HCT116 (cell line): ENCODE data around the gene THAP3. TPM values are rescaled to one million over a fixed set of nuclear protein-coding genes. Genes with fewer than 3 reads are reported as not detected.
"Not testable (repeated sequence)": the region's sequence is repeated elsewhere in the genome, so short reads cannot be mapped to it uniquely, and the experiment has no call there.

Experiments used
- ATAC-seq: fragments of 200-7000 bp; cut with Tn5 transposase; 2 replicates; pipeline ENCODE4 v1.9.1; 2020; ENCODE audit warnings: mild to moderate bottlenecking, moderate library complexity
- BruUV-seq: library from RNA; stranded (reverse); fragments of 400-500 nt; replicated peaks from 2 replicates; lab custom pipeline; 2021; lab: Mats Ljungman, UMichigan
- CTCF ChIA-PET: fragments of 300-600 bp; sonication (Branson Sonifier 250); formaldehyde crosslinking; loops from one replicate; lab custom pipeline; 2021; ENCODE audit warnings: antibody characterized with exemption; lab: Charles Lee
- POLR2A ChIA-PET: fragments of 300-600, 350-600 bp; sonication (Branson Sonifier 250); formaldehyde crosslinking; loops from one replicate; lab custom pipeline; 2021; ENCODE audit warnings: antibody characterized with exemption; lab: Charles Lee
- RAD21 ChIA-PET, 2 experiments: fragments of 300-600 bp; sonication (Branson Sonifier 250); formaldehyde crosslinking; loops; one replicate each; lab custom pipeline; 2023; ENCODE audit warnings: low total read pairs in 2 of 2; ENCODE audit not compliant: uncharacterized antibody in 2 of 2, unreplicated experiment in 2 of 2, low non-redundant PET in 1 of 2; lab: Charles Lee
- DNase-seq: peaks from one replicate; pipeline ENCODE4 v3.0.0-alpha.2; 2010; ENCODE audit warnings: low read depth, low spot score
- H2AFZ ChIP-seq: fragments of 200-600 bp; shearing (Covaris generic), sonication (generic); 2 replicates; pipeline ENCODE4 v1.6.1; 2017; ENCODE audit warnings: low read depth, mixed run types, mixed read lengths, antibody characterized with exemption, low read length; ENCODE audit not compliant: poor library complexity, severe bottlenecking
- H3K27ac ChIP-seq: 2 replicates; pipeline ENCODE4 v1.5.1; 2012; ENCODE audit warnings: low read depth, low read length
- H3K27me3 ChIP-seq: fragments of 200-600 bp; sonication (generic); 2 replicates; pipeline ENCODE4 v1.6.1; 2016; ENCODE audit warnings: mixed run types, low read length, mixed read lengths; ENCODE audit not compliant: insufficient read depth
- H3K36me3 ChIP-seq, 2 experiments: fragments of 200-500 bp in 1 of 2; fragments of 200-600 bp in 1 of 2; sonication (Bioruptor generic) in 1 of 2; sonication (generic) in 1 of 2; 2 replicates each; pipeline versions ENCODE4 v1.5.1 to v1.6.1; 2014 to 2016; ENCODE audit warnings: low read length in 2 of 2, inconsistent platforms in 1 of 2, mixed read lengths in 1 of 2, mixed run types in 1 of 2; ENCODE audit not compliant: insufficient read depth in 2 of 2, control insufficient read depth in 1 of 2
- H3K4me1 ChIP-seq, 2 experiments: fragments of 200-600 bp in 1 of 2; sonication (generic) in 1 of 2; 2 replicates each; pipeline versions ENCODE4 v1.5.1 to v1.6.1; 2012 to 2017; ENCODE audit warnings: low read length in 2 of 2, inconsistent platforms in 1 of 2, mild to moderate bottlenecking in 1 of 2, mixed read lengths in 1 of 2, mixed run types in 1 of 2, moderate library complexity in 1 of 2; ENCODE audit not compliant: insufficient read depth in 2 of 2, control insufficient read depth in 1 of 2
- H3K4me2 ChIP-seq: fragments of 200-600 bp; sonication (generic); 2 replicates; pipeline ENCODE4 v1.6.1; 2017; ENCODE audit warnings: mixed run types, low read length, mixed read lengths
- H3K4me3 ChIP-seq, 2 experiments: fragments of 200-600 bp in 1 of 2; sonication (generic) in 1 of 2; replicated peaks in 1 of 2; 2 replicates each; pipeline ENCODE4 v1.5.1; 2011 to 2016; ENCODE audit warnings: low read length in 2 of 2, control low read depth in 1 of 2, low read depth in 1 of 2, mild to moderate bottlenecking in 1 of 2, mixed read lengths in 1 of 2, mixed run types in 1 of 2
- H3K79me2 ChIP-seq: fragments of 200-600 bp; sonication (generic); 2 replicates; pipeline ENCODE4 v1.6.1; 2017; ENCODE audit warnings: mild to moderate bottlenecking, mixed run types, low read length, moderate library complexity, mixed read lengths; ENCODE audit not compliant: insufficient read depth
- H3K9ac ChIP-seq: fragments of 200-600 bp; sonication (generic); 2 replicates; pipeline ENCODE4 v1.6.1; 2016; ENCODE audit warnings: low read length, mixed read lengths
- H3K9me2 ChIP-seq: fragments of 200-600 bp; sonication (generic), shearing (Covaris generic); 2 replicates; pipeline ENCODE4 v1.6.1; 2017; ENCODE audit warnings: mixed run types, mild to moderate bottlenecking, moderate library complexity; ENCODE audit not compliant: insufficient read depth
- H3K9me3 ChIP-seq, 2 experiments: fragments of 200-500 bp in 1 of 2; fragments of 200-600 bp in 1 of 2; sonication (Bioruptor generic) in 1 of 2; sonication (generic) in 1 of 2; 2 replicates each; pipeline ENCODE4 v1.6.1; 2014 to 2017; ENCODE audit warnings: low read length in 2 of 2, mixed read lengths in 2 of 2, inconsistent platforms in 1 of 2, low read depth in 1 of 2, mild to moderate bottlenecking in 1 of 2, mixed run types in 1 of 2, moderate library complexity in 1 of 2; ENCODE audit not compliant: control insufficient read depth in 1 of 2, insufficient read depth in 1 of 2
- H4K20me1 ChIP-seq: fragments of 200-600 bp; sonication (generic), shearing (Covaris generic); 2 replicates; pipeline ENCODE4 v1.6.1; 2017; ENCODE audit warnings: mixed run types, mild to moderate bottlenecking, moderate library complexity; ENCODE audit not compliant: insufficient read depth
- ZFX ChIP-seq: fragments of 450-650 bp; IDR thresholded peaks from 2 replicates; pipeline ENCODE4 v1.6.1; 2017
- intact Hi-C: fragments of 100-400 bp; cut with micrococcal nuclease; formaldehyde crosslinking; loops from 2 replicates; pipeline ENCODE4 v1.10.0; 2022
- total RNA-seq: library from RNA; stranded (reverse); gene quantifications from one replicate; pipeline ENCODE4 v1.2.1, GENCODE V29; 2021; ENCODE audit not compliant: unreplicated experiment
- TF ChIP-seq, protein P1 (sequence below): IDR thresholded peaks from 2 replicates; pipeline ENCODE4 v1.6.1; 2012

THAP3 gene
- total RNA-seq, 1 experiment from 2014 or later = 23.1 TPM

DNA sequence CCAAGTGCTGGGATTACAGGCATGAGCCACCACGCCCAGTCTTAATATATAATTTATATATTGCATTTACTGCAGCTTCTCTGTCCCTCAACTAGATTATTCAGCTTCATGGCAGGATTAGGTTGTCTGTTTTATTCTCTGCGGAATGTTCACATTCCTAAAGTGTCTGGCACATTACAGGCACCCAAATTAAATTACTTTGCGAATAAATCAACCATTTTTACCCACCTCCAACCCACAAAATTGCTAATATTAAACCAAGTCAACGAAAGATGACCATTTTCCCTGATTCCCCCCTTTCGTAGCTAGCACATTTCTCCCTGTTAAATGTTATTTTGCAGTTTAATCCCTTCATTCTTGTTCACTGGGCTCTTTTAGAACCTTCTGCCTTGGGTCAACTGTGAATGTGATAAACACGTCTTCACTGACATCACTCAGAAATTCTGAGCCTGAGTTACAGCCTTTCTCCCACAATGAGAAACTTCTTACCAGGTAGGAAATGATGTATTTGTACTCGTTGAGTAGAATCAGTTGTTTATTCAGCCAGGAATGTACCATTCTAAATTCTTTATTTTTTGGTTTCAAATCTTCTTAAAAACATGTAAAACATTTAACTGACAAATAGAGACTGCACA lies 35.9 kb downstream of the THAP3 start:
- H3K27me3 ChIP-seq = no peaks in the 10 kb centered on the region
- ChIA-PET CTCF (interaction anchor here (0.7 kb wide), 1 partner anchor 40 kb away, joined by 3 read pairs; no protein-coding TSS in a partner anchor), RAD21 (no interaction called here), POLR2A (interaction anchor here (0.7 kb wide), 1 partner anchor 284 kb away, joined by 5 read pairs; no protein-coding TSS in a partner anchor)
- peaks cover 62% of the 10 kb centered on the region for H3K79me2 ChIP-seq
- H3K4me3 ChIP-seq = no peak overlapping the region
- peaks cover 0 to 19% of the 10 kb centered on the region in 2 experiments; a peak in 3 of 4 replicates for H3K36me3 ChIP-seq
- ATAC-seq = no peak
- no peak overlapping the region for H3K27ac ChIP-seq
- H4K20me1 ChIP-seq = no peaks in the 10 kb centered on the region; the same call in 1 of the 2 replicates
- no peaks in the 10 kb centered on the region for H3K9me2 ChIP-seq
- no TSS peak for BruUV-seq
- no peak overlapping the region for H2AFZ ChIP-seq
- no peak overlapping the region for H3K9ac ChIP-seq
- intact Hi-C loops = no loop called here
- no peak for DNase-seq
- H3K4me1 ChIP-seq = no peaks in the 10 kb centered on the region; a peak in 1 of 4 replicates
- no peaks in the 10 kb centered on the region for H3K9me3 ChIP-seq
- TF ChIP-seq ZFX = no peak
- TF ChIP-seq, protein P1, sequence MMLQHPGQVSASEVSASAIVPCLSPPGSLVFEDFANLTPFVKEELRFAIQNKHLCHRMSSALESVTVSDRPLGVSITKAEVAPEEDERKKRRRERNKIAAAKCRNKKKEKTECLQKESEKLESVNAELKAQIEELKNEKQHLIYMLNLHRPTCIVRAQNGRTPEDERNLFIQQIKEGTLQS = no peak
- TF ChIP-seq, all 23 proteins: peak for 0
- no peak overlapping the region for H3K4me2 ChIP-seq

DNA sequence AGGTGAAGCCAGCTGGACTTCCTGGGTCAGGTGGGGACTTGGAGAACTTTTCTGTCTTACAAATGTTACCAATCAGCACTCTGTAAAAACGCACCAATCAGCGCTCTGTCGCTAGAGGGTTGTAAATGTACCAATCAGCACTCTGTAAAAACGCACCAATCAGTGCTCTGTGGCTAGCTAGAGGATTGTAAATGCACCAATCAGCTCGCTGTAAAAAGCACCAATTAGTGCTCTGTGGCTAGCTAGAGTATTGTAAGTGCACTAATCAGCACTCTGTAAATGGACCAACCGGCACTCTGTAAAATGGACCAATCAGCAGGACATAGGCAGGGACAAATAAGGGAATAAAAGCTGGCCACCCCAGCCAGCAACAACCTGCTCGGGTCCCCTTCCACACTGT lies 37.8 kb downstream of the THAP3 start:
- H3K27me3 ChIP-seq, POLR2A ChIA-PET, H2AFZ ChIP-seq, H3K9me2 ChIP-seq, H4K20me1 ChIP-seq, H3K9me3 ChIP-seq, BruUV-seq, RAD21 ChIA-PET, H3K4me3 ChIP-seq, H3K27ac ChIP-seq, CTCF ChIA-PET, H3K9ac ChIP-seq, H3K4me2 ChIP-seq, intact Hi-C loops, DNase-seq, H3K4me1 ChIP-seq: not testable (repeated sequence)
- ATAC-seq = peak; percentile 34
- Histone ChIP-seq H3K36me3 (peaks cover 4 to 24% of the 10 kb centered on the region in 2 experiments), H3K79me2 (peaks cover 56% of the 10 kb centered on the region)
